Naive thymus-derived CD8-positive, alpha-beta T cell (primary cell): ENCODE data around the gene VSIG8. TPM values are rescaled to one million over a fixed set of nuclear protein-coding genes. Genes with fewer than 3 reads are reported as not detected.

Experiments used
- ATAC-seq, 2 donors: fragments of 150-1000 bp; cut with Tn5 transposase in 1 of 2; sonication (Bioruptor Pico), chemical (Tn5 transposase) in 1 of 2; 1 replicate in 1 of 2; 2 replicates in 1 of 2; pipeline ENCODE4 v1.10.0; 2021; ENCODE audit warnings: mild to moderate bottlenecking in 2 of 2, moderate library complexity in 2 of 2
- POLR2A ChIA-PET: fragments of 350-600 bp; sonication (Branson Sonifier 250); formaldehyde crosslinking; loops from one replicate; lab custom pipeline; 2021; ENCODE audit warnings: antibody characterized with exemption; lab: Charles Lee
- DNase-seq, 10 donors: peaks; one replicate each; pipeline versions ENCODE4 v3.0.0 to v3.0.0-alpha.2; 2020 to 2022
- H3K27ac Mint-ChIP-seq, 10 donors: one replicate each; pipeline ENCODE4 v1.8.0; 2020 to 2022; ENCODE audit warnings: mild to moderate bottlenecking in 10 of 10, mixed read lengths in 10 of 10, moderate library complexity in 4 of 10, inconsistent platforms in 1 of 10
- H3K27me3 Mint-ChIP-seq, 5 donors: one replicate each; pipeline ENCODE4 v1.8.0; 2021 to 2022; ENCODE audit warnings: mixed read lengths in 5 of 5
- H3K36me3 Mint-ChIP-seq, 3 donors: one replicate each; pipeline ENCODE4 v1.8.0; 2020 to 2022; ENCODE audit warnings: mixed read lengths in 3 of 3, mild to moderate bottlenecking in 2 of 3, inconsistent platforms in 1 of 3
- H3K4me1 Mint-ChIP-seq, 4 donors: one replicate each; pipeline ENCODE4 v1.8.0; 2021 to 2022; ENCODE audit warnings: mixed read lengths in 4 of 4
- H3K4me3 Mint-ChIP-seq, 10 donors: one replicate each; pipeline ENCODE4 v1.8.0; 2020 to 2022; ENCODE audit warnings: mild to moderate bottlenecking in 10 of 10, mixed read lengths in 10 of 10, moderate library complexity in 6 of 10, inconsistent platforms in 1 of 10
- H3K9me3 Mint-ChIP-seq, 9 donors: one replicate each; pipeline ENCODE4 v1.8.0; 2020 to 2022; ENCODE audit warnings: mixed read lengths in 9 of 9, mild to moderate bottlenecking in 3 of 9, inconsistent platforms in 1 of 9, moderate library complexity in 1 of 9
- microRNA-seq: library from miRNA; unstranded; fragments of <30 nt; microRNA quantifications from one replicate; pipeline ENCODE4 v1.2.0, GENCODE V29; 2022; ENCODE audit warnings: borderline microRNAs expressed
- polyA plus RNA-seq, 3 donors: library from polyadenylated mRNA; unstranded; fragments of 300-500 nt; fragmentation: Illumina TruSeq; gene quantifications; one replicate each; pipeline ENCODE4 v1.2.3, GENCODE V29; 2021
- total RNA-seq, 8 experiments: library from RNA in 2 of 8; stranded (reverse) in 2 of 8; gene quantifications; one replicate each; pipeline ENCODE4 v1.2.3 and lab custom pipeline; 2021 to 2026

The VSIG8 gene
- total and polyA plus RNA-seq, 5 experiments from 2014 or later = not detected

DNA sequence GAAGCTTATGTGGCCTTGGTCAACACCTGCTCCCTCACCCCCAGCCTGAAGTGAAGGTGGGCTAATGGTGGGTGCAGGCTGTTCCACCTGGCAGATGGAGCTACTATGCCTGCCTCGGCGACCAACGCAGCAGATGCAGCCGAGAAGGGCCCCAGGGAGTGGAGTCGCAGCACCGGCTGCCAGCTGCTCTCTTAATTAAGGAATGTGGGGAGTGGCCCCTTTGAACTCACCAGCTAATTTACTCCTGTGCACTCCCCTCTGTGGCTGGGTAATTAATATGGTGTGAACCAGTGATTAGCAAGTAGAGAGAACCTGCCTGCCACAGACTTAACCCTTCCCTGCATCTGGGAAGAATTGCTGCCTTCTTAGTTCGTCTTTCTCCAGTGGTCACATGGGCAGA is 39.1 kb downstream of the VSIG8 start:
- H3K36me3 Mint-ChIP-seq = peaks cover 0 to 4% (median 4%) of the 10 kb centered on the region in 3 donors
- no peak overlapping the region for H3K4me3 Mint-ChIP-seq
- peaks cover 39 to 65% (median 57%) of the 10 kb centered on the region in 4 donors for H3K4me1 Mint-ChIP-seq
- no peaks in the 10 kb centered on the region for H3K27me3 Mint-ChIP-seq
- DNase-seq (no peak), ATAC-seq (no peak)
- peaks cover 0 to 22% (median 4%) of the 10 kb centered on the region in 9 donors for H3K9me3 Mint-ChIP-seq
- peak overlapping the region in 3 of 10 donors; percentile 46 to 75 (median 52) for H3K27ac Mint-ChIP-seq
- POLR2A ChIA-PET = no interaction called here

DNA sequence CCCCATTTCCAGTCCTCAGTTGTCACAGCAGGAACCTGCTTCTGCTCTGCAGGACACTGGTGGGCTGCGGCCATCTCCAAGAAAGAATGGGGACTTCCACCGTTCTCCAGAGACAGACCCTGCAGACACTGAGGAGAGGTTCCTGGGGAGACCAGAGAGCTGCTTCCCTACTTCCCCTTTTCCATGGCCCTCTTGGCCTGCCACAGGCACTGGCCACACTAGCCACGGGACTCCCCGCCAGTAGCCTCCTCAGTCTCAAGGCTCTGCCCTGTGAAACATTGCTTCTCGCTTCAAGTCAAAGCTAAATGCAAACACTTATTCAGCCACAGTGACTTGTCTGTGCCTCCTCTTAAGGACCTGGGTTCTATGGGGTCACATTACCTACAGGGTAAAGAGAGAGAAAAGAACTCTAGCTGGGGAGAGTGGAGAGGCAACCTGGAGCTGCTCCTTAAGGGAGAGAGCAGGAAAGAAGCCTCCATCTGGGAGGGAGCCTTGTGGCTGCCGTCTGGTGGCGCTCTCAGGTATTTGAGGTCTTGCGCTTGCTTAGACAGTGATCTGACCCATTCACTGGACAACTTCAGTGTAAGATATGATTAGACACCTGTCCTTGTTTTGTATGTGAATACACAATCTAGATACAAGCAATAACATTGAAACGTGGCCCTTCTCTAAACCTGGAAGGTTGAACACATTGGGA is 41.1 kb downstream of the VSIG8 start:
- no peak overlapping the region for H3K4me3 Mint-ChIP-seq
- no peaks in the 10 kb centered on the region for H3K36me3 Mint-ChIP-seq
- ATAC-seq = peak in 1 of 2 donors; percentile 35
- POLR2A ChIA-PET = interaction anchor here (1.1 kb wide), 1 partner anchor 32 kb away, joined by 4 read pairs; no protein-coding TSS in a partner anchor
- no peaks in the 10 kb centered on the region for H3K27me3 Mint-ChIP-seq
- H3K4me1 Mint-ChIP-seq = peaks cover 27 to 44% (median 36%) of the 10 kb centered on the region in 4 donors
- no peak for DNase-seq
- peak overlapping the region in 2 of 10 donors; percentile 24 to 40 for H3K27ac Mint-ChIP-seq
- peaks cover 0 to 3% (median 0%) of the 10 kb centered on the region in 9 donors for H3K9me3 Mint-ChIP-seq

DNA sequence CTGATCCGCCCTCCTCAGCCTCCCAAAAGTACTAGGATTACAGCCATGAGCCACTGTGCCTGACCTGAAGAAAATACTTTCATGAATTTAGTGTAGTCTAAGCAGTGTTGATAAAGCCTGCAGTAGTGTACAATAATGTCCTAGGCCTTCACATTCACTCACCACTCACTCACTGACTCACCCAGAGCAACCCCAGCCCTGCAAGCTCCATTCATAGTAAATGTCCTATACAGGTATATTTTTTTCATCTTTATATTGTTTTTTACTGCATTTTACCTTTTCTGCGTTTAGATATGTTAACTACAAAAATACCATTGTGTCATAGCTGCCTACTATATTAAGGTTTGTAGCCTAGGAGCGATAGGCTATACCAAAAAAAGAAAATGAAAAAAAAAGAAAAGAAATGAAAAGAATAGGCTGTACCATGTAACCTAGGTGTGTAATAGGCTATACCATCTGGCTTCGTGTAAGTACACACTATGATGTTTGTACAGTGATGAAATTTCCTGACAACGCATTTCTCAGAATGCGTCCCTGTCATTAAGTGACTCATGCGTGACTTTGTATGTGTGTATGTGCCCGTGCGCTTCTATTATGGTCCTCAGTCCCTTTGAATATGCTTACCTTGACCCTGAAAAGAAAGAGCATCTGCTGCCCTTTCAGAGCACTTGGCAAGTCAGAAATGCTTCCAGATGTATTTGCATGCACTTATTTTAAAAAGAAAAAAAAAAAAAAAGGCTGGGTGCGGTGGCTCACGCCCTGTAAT is 45.0 kb downstream of the VSIG8 start:
- DNase-seq (no peak), ATAC-seq (no peak)
- POLR2A ChIA-PET = no interaction called here
- Mint-ChIP-seq H3K27ac (peak overlapping the region in 2 of 10 donors; percentile 16 to 39), H3K36me3 (no peaks in the 10 kb centered on the region), H3K27me3 (no peaks in the 10 kb centered on the region), H3K4me3 (no peak overlapping the region), H3K4me1 (peaks cover 4 to 9% (median 6%) of the 10 kb centered on the region in 4 donors), H3K9me3 (no peaks in the 10 kb centered on the region)

DNA sequence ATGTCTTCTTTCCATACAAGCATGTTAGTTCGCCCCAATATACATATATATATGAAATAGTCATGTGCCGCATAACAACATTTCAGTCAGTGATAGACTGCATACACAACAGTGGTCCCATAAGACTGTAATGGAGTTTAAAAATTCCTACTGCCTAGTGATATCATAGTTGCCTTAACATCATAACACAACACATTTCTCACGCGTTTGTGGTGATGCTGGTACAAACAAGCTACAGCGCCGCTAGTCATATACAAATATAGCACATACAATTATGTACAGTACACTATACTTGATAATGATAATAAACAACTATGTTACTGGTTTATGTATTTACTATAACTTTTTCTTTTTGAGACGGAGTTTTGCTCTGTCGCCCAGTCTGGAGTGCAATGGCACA is 46.5 kb downstream of the VSIG8 start:
- H3K36me3 Mint-ChIP-seq = no peaks in the 10 kb centered on the region
- H3K4me1 Mint-ChIP-seq = peaks cover 0 to 5% (median 2%) of the 10 kb centered on the region in 4 donors
- no peak for ATAC-seq
- no peaks in the 10 kb centered on the region for H3K9me3 Mint-ChIP-seq
- H3K27me3 Mint-ChIP-seq = no peaks in the 10 kb centered on the region
- POLR2A ChIA-PET = no interaction called here
- H3K4me3 Mint-ChIP-seq = no peak overlapping the region
- DNase-seq = no peak
- H3K27ac Mint-ChIP-seq = no peak overlapping the region

DNA sequence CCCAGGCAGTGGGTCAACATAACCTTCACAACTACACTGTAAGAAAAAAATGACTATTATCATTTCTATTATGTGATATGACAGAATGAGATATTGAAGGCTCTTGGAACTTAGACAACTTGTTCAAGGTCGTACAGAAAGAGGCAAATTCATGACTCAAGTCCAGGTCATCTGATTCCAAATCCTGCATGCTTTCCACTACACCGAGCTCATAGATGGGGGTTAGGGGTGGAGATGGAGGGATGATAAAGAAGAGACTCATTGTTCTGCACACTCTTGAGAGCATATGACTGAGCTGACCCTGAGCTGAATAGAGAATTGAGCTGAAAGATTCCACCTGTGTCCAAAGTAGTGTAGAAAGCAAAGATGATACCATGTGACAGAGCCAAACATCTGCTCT is 57.5 kb downstream of the VSIG8 start:
- H3K4me1 Mint-ChIP-seq = peaks cover 23 to 56% (median 32%) of the 10 kb centered on the region in 4 donors
- peaks cover 0 to 4% (median 2%) of the 10 kb centered on the region in 5 donors for H3K27me3 Mint-ChIP-seq
- peak overlapping the region in 2 of 10 donors; percentile 6 to 92 for H3K4me3 Mint-ChIP-seq
- no peaks in the 10 kb centered on the region for H3K9me3 Mint-ChIP-seq
- peak overlapping the region in 4 of 10 donors; percentile 0 to 78 (median 11) for H3K27ac Mint-ChIP-seq
- DNase-seq (no peak), ATAC-seq (no peak)
- POLR2A ChIA-PET = no interaction called here
- H3K36me3 Mint-ChIP-seq = peaks cover 0 to 4% (median 0%) of the 10 kb centered on the region in 3 donors

Small RNA genes lying within 50 kb of the gene (microRNA-seq; reads per million reads assigned to microRNA genes)
- gene MIR4259 = not detected

Other genes starting within 250 kb of the VSIG8 start
- gene CRP, start 148.1 kb downstream of the VSIG8 start, total RNA-seq = not detected
- not detected for gene CRP, start 148.1 kb downstream of the VSIG8 start, polyA plus RNA-seq
- gene DUSP23, start 81.7 kb downstream of the VSIG8 start, total RNA-seq = 10 to 100 TPM; 13.0 to 15.6 TPM
- gene DUSP23, start 81.7 kb downstream of the VSIG8 start, polyA plus RNA-seq = 10 to 100 TPM; 50.0 to 57.7 (median 54.3) TPM
- gene FCRL6, start 60.3 kb downstream of the VSIG8 start, total RNA-seq = 1 to 10 TPM; 2.1 TPM
- gene FCRL6, start 60.3 kb downstream of the VSIG8 start, polyA plus RNA-seq = 100 to 1,000 TPM in 1 of 3 donors, 1 to 10 TPM in 2; 2.1 to 127 (median 6.6) TPM
- gene SLAMF8, start 35.8 kb downstream of the VSIG8 start, total RNA-seq = under 1 TPM; 0.10 to 0.36 TPM
- gene SLAMF8, start 35.8 kb downstream of the VSIG8 start, polyA plus RNA-seq = 1 to 10 TPM in 1 of 3 donors, under 1 TPM in 2; 0.47 to 3.0 (median 0.64) TPM
- gene CFAP45, start 37.5 kb upstream of the VSIG8 start, total RNA-seq = 1 to 10 TPM; 1.3 to 1.5 TPM
- gene CFAP45, start 37.5 kb upstream of the VSIG8 start, polyA plus RNA-seq = under 1 TPM in 1 of 3 donors, not detected in 2; 0.33 TPM
- gene TAGLN2, start 62.9 kb upstream of the VSIG8 start, total RNA-seq = 100 to 1,000 TPM; 125 to 136 TPM
- 100 to 1,000 TPM; 477 to 825 (median 609) TPM for gene TAGLN2, start 62.9 kb upstream of the VSIG8 start, polyA plus RNA-seq
- gene IGSF9, start 83.0 kb upstream of the VSIG8 start, total RNA-seq = under 1 TPM; 0.16 to 0.21 TPM
- gene IGSF9, start 83.0 kb upstream of the VSIG8 start, polyA plus RNA-seq = not detected
- gene SLAMF9, start 91.6 kb upstream of the VSIG8 start, total RNA-seq = not detected
- gene SLAMF9, start 91.6 kb upstream of the VSIG8 start, polyA plus RNA-seq = not detected
- gene PIGM, start 169.3 kb upstream of the VSIG8 start, total RNA-seq = 1 to 10 TPM; 9.6 to 9.7 TPM
- 1 to 10 TPM; 3.3 to 4.0 (median 3.8) TPM for gene PIGM, start 169.3 kb upstream of the VSIG8 start, polyA plus RNA-seq
- not detected for gene KCNJ10, start 207.5 kb upstream of the VSIG8 start, total RNA-seq
- gene KCNJ10, start 207.5 kb upstream of the VSIG8 start, polyA plus RNA-seq = under 1 TPM in 1 of 3 donors, not detected in 2; 0.29 TPM
- not detected for gene KCNJ9, start 218.9 kb upstream of the VSIG8 start, total RNA-seq
- under 1 TPM; 0.03 to 0.20 (median 0.10) TPM for gene KCNJ9, start 218.9 kb upstream of the VSIG8 start, polyA plus RNA-seq
- 10 to 100 TPM; 67.9 to 71.5 TPM for gene IGSF8, start 236.0 kb upstream of the VSIG8 start, total RNA-seq
- gene IGSF8, start 236.0 kb upstream of the VSIG8 start, polyA plus RNA-seq = 10 to 100 TPM; 40.2 to 74.5 (median 56.9) TPM